B cell (primary cell): ENCODE data around the gene CDKN2D. TPM values are rescaled to one million over a fixed set of nuclear protein-coding genes. Genes with fewer than 3 reads are reported as not detected.

Experiments
- ATAC-seq: fragments of 200-7000 bp; cut with Tn5 transposase; one replicate; pipeline ENCODE4 v1.10.0; 2021; ENCODE audit warnings: low read depth, mild to moderate bottlenecking, moderate number of reproducible peaks, moderate library complexity
- CTCF ChIA-PET: fragments of 350-600 bp; sonication (Branson Sonifier 250); formaldehyde crosslinking; loops from one replicate; lab custom pipeline; 2021; ENCODE audit warnings: antibody characterized with exemption, inconsistent platforms; lab: Charles Lee
- POLR2A ChIA-PET: fragments of 350-600 bp; sonication (Branson Sonifier 250); formaldehyde crosslinking; loops from one replicate; lab custom pipeline; 2021; ENCODE audit warnings: antibody characterized with exemption; lab: Charles Lee
- DNase-seq: peaks from one replicate; pipeline ENCODE4 v3.0.0; 2013
- H2AFZ ChIP-seq: 2 replicates; pipeline ENCODE4 v1.6.1; 2012; ENCODE audit warnings: mild to moderate bottlenecking, low read depth, low read length; ENCODE audit not compliant: insufficient read depth, poor library complexity, severe bottlenecking
- H3K27ac ChIP-seq, 2 donors: 1 replicate in 1 of 2; 2 replicates in 1 of 2; pipeline ENCODE4 v1.5.1; 2012 to 2013; ENCODE audit warnings: low read length in 2 of 2, mild to moderate bottlenecking in 2 of 2, moderate library complexity in 1 of 2
- H3K27me3 ChIP-seq, 4 experiments: fragments of 200-600 bp in 1 of 4; sonication (generic) in 1 of 4; replicated peaks in 1 of 4; 1 replicate in 2 of 4; 2 replicates in 2 of 4; pipeline versions ENCODE4 v1.6.1 to v1.7.0; 2013 to 2016; ENCODE audit warnings: low read length in 3 of 4, mild to moderate bottlenecking in 2 of 4, mixed read lengths in 1 of 4, moderate library complexity in 1 of 4; ENCODE audit not compliant: insufficient read depth in 4 of 4, control insufficient read depth in 3 of 4; ENCODE audit errors: control extremely low read depth in 1 of 4
- H3K36me3 ChIP-seq, 2 experiments: replicated peaks in 1 of 2; 1 replicate in 1 of 2; 2 replicates in 1 of 2; pipeline versions ENCODE4 v1.6.1 to v1.7.1; 2013; ENCODE audit warnings: low read length in 1 of 2; ENCODE audit not compliant: insufficient read depth in 2 of 2, control insufficient read depth in 1 of 2; ENCODE audit errors: control extremely low read depth in 1 of 2, extremely low read depth in 1 of 2
- H3K4me1 ChIP-seq, 2 donors: fragments of 200-600 bp in 1 of 2; sonication (generic) in 1 of 2; 1 replicate in 1 of 2; 2 replicates in 1 of 2; pipeline versions ENCODE4 v1.5.1 to v1.6.1; 2013 to 2017; ENCODE audit warnings: low read length in 2 of 2; ENCODE audit not compliant: control insufficient read depth in 2 of 2, insufficient read depth in 2 of 2
- H3K4me2 ChIP-seq: replicated peaks from 2 replicates; pipeline ENCODE3; 2012; ENCODE audit warnings: mild to moderate bottlenecking, low read depth, low read length; ENCODE audit not compliant: poor library complexity, severe bottlenecking
- H3K4me3 ChIP-seq, 5 experiments: fragments of 200-600 bp in 1 of 5; sonication (generic) in 1 of 5; 1 replicate in 3 of 5; 2 replicates in 2 of 5; pipeline versions ENCODE4 v1.5.1 to v1.7.0; 2011 to 2016; ENCODE audit warnings: low read length in 4 of 5, mild to moderate bottlenecking in 4 of 5, low read depth in 2 of 5, control low read depth in 1 of 5, moderate library complexity in 1 of 5; ENCODE audit not compliant: insufficient read depth in 1 of 5; ENCODE audit errors: control extremely low read depth in 1 of 5, extremely low read depth in 1 of 5
- H3K79me2 ChIP-seq: fragments of 200-600 bp; sonication (generic); one replicate; pipeline ENCODE4 v1.6.0; 2016; ENCODE audit warnings: low read length; ENCODE audit not compliant: control insufficient read depth, insufficient read depth
- H3K9ac ChIP-seq: fragments of 200-600 bp; sonication (generic); 2 replicates; pipeline ENCODE4 v1.6.1; 2017; ENCODE audit warnings: mild to moderate bottlenecking, low read length, moderate library complexity
- H3K9me3 ChIP-seq, 3 donors: one replicate each; pipeline versions ENCODE4 v1.6.1 to v1.7.1; 2013; ENCODE audit warnings: low read length in 2 of 3; ENCODE audit not compliant: control insufficient read depth in 2 of 3, insufficient read depth in 1 of 3; ENCODE audit errors: control extremely low read depth in 1 of 3
- H4K20me1 ChIP-seq: 2 replicates; pipeline ENCODE4 v1.6.0; 2012; ENCODE audit warnings: mild to moderate bottlenecking, low read length; ENCODE audit not compliant: insufficient read depth, control insufficient read depth, poor library complexity, severe bottlenecking
- H3K27ac Mint-ChIP-seq: one replicate; pipeline ENCODE4 v1.8.0; 2021; ENCODE audit warnings: mixed read lengths
- H3K27me3 Mint-ChIP-seq: one replicate; pipeline ENCODE4 v1.8.0; 2021; ENCODE audit warnings: mixed read lengths
- H3K4me1 Mint-ChIP-seq: one replicate; pipeline ENCODE4 v1.8.0; 2021; ENCODE audit warnings: mixed read lengths
- H3K4me3 Mint-ChIP-seq: one replicate; pipeline ENCODE4 v1.8.0; 2021; ENCODE audit warnings: mixed read lengths
- H3K9me3 Mint-ChIP-seq: one replicate; pipeline ENCODE4 v1.8.0; 2022; ENCODE audit warnings: mixed read lengths; ENCODE audit not compliant: insufficient read depth
- CTCF ChIP-seq: fragments of 200-600 bp; IDR thresholded peaks from one replicate; pipeline ENCODE4 v1.8.0; 2022; ENCODE audit warnings: antibody characterized with exemption, mild to moderate bottlenecking
- EZH2 ChIP-seq: IDR thresholded peaks from 2 replicates; pipeline ENCODE4 v1.6.1; 2012; ENCODE audit warnings: borderline replicate concordance, low read depth, mild to moderate bottlenecking, moderate library complexity, low read length; ENCODE audit not compliant: insufficient read depth, poor library complexity, severe bottlenecking
- WGBS: methylation state at CpG from one replicate; pipeline ENCODE4 v1.1.5; 2013; ENCODE audit warnings: missing lambda C conversion rate; ENCODE audit not compliant: insufficient coverage; 5-methylcytosine and 5-hydroxymethylcytosine counted together
- intact Hi-C: fragments of 100-400 bp; cut with micrococcal nuclease; formaldehyde crosslinking; loops from one replicate; pipeline ENCODE4 v1.10.0; 2022
- polyA plus RNA-seq: library from polyadenylated mRNA; depleted of rRNA; stranded (reverse); fragments of >200 nt; gene quantifications from 2 replicates; pipeline ENCODE4 v1.2.3, GENCODE V29; 2012
- total RNA-seq, 2 donors: library from RNA; stranded (reverse); fragments of 120-200 nt in 1 of 2; gene quantifications; 1 replicate in 1 of 2; 2 replicates in 1 of 2; pipeline versions ENCODE4 v1.2.3 to v1.2.4, GENCODE V29; 2013 to 2022

CDKN2D gene
- total and polyA plus RNA-seq, 2 donors (not counting 1 experiment from before 2014, with no cell fraction given): 38.4 to 122 TPM

DNA sequence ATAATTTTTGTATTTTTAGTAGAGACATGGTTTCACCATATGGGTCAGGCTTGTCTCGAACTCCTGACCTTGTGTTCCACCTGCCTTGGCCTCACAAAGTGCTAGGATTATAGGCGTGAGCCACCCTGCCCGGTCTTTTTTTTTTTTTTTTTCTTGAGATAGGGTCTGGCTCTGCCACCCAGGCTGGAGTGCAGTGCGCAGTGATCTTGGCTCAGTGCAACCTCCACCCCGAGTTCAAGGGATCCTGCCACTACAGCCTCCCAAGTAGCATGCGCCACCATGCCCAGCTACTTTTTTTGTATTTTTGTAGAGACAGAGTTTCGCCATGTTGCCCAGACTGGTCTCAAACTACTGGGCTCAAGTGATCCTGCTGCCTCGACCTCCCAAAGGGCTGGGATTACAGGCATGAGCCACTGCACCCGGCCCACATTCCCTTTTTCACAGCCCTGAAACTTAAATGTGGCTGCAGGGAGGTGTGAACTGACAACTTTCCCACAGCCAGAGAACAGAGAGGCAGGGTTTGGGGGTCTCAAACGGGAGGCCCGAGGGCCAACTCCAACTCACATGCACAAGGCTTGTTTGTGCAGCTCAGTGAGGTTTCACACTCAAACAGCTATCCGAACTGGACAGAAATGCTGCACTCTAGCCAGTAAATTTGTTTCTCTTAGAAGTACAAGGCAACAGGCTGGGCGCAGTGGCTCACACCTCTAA lies 47.2 kb downstream of the CDKN2D start:
- H2AFZ ChIP-seq: no peak overlapping the region

More for the DNA sequence above, 47.2 kb downstream of the CDKN2D start:
- DNase-seq: no peak
- peaks cover 0 to 8% (median 0%) of the 10 kb centered on the region in 3 donors for H3K9me3 ChIP-seq
- peaks cover 0 to 46% (median 18%) of the 10 kb centered on the region in 4 experiments for H3K27me3 ChIP-seq
- H3K79me2 ChIP-seq: no peaks in the 10 kb centered on the region
- no peak overlapping the region for H3K4me3 ChIP-seq
- POLR2A ChIA-PET: no interaction called here
- no peak overlapping the region for H3K27ac ChIP-seq
- no peak overlapping the region for H3K27ac Mint-ChIP-seq
- no peaks in the 10 kb centered on the region for H4K20me1 ChIP-seq
- CTCF ChIA-PET: interaction anchor here (0.6 to 1.2 kb wide), 2 partner anchors 14 to 124 kb away, joined by 3 to 6 read pairs; no protein-coding TSS in a partner anchor
- ATAC-seq: no peak
- H3K27me3 Mint-ChIP-seq: peaks cover 26% of the 10 kb centered on the region
- H3K9me3 Mint-ChIP-seq: no peaks in the 10 kb centered on the region
- intact Hi-C loops: no loop called here
- H3K36me3 ChIP-seq: no peaks in the 10 kb centered on the region
- TF ChIP-seq CTCF (no peak), EZH2 (no peak)
- H3K4me3 Mint-ChIP-seq: no peak overlapping the region
- H3K4me2 ChIP-seq: no peak overlapping the region
- H3K4me1 ChIP-seq: peaks cover 25 to 27% of the 10 kb centered on the region in 2 donors
- 81% methylated on average over 11 of the region's 13 CpGs for WGBS
- no peak overlapping the region for H3K9ac ChIP-seq
- H3K4me1 Mint-ChIP-seq: peaks cover 20% of the 10 kb centered on the region
